PC-9 (cell line): Measurements from ENCODE around the gene SNX20.

Experiments
- CTCF ChIP-seq: fragments of 200-600 bp; sonication (generic); conservative IDR thresholded peaks from 2 replicates; pipeline ENCODE4 v1.6.1; 2017; ENCODE audit warnings: mixed run types, antibody characterized with exemption, mild to moderate bottlenecking, moderate library complexity
- EZH2 ChIP-seq: fragments of 200-600 bp; sonication (generic); IDR thresholded peaks from 2 replicates; pipeline ENCODE4 v1.8.0; 2017; ENCODE audit warnings: antibody characterized with exemption, low read depth

GRCh38 chr16:50699326-50700159 is 18.4 kb upstream of the SNX20 start:
- TF ChIP-seq EZH2 (no peak), CTCF (no peak)
